Activated naive CD8-positive, alpha-beta T cell treated with anti-CD3 and anti-CD28 coated beads for 36 hours (primary cell): ENCODE measurements around the gene CD160. TPM values are rescaled to one million over a fixed set of nuclear protein-coding genes. Genes with fewer than 3 reads are reported as not detected.

Experiments used
- DNase-seq: peaks from one replicate; pipeline ENCODE4 v3.0.0; 2021
- H3K27ac Mint-ChIP-seq: one replicate; pipeline ENCODE4 v1.8.0; 2022; ENCODE audit warnings: mild to moderate bottlenecking, moderate library complexity, mixed read lengths
- H3K27me3 Mint-ChIP-seq: one replicate; pipeline ENCODE4 v1.8.0; 2022; ENCODE audit warnings: mild to moderate bottlenecking, mixed read lengths
- H3K36me3 Mint-ChIP-seq: one replicate; pipeline ENCODE4 v1.8.0; 2021; ENCODE audit warnings: mild to moderate bottlenecking, mixed read lengths
- H3K4me1 Mint-ChIP-seq: one replicate; pipeline ENCODE4 v1.8.0; 2021; ENCODE audit warnings: mixed read lengths
- H3K4me3 Mint-ChIP-seq: one replicate; pipeline ENCODE4 v1.8.0; 2022; ENCODE audit warnings: mild to moderate bottlenecking, moderate library complexity, mixed read lengths
- H3K9me3 Mint-ChIP-seq: one replicate; pipeline ENCODE4 v1.8.0; 2022; ENCODE audit warnings: mixed read lengths
- total RNA-seq, 2 experiments: library from RNA; stranded (reverse); gene quantifications; one replicate each; pipeline ENCODE4 v1.2.3, GENCODE V29; 2021

Gene CD160
- total RNA-seq, 2 experiments from 2014 or later = 14.2 to 14.4 TPM

- Mint-ChIP-seq H3K27ac (no peak overlapping the region), H3K36me3 (peaks cover 22% of the 10 kb centered on the region), H3K4me3 (no peak overlapping the region), H3K4me1 (peaks cover 34% of the 10 kb centered on the region), H3K27me3 (no peaks in the 10 kb centered on the region), H3K9me3 (no peaks in the 10 kb centered on the region)
- DNase-seq = no peak
Measured at GRCh38 chr1:145788580-145788979, 69.3 kb downstream of the CD160 start.

Other genes starting within 250 kb of the CD160 start
- gene GPR89A, start 111.5 kb upstream of the CD160 start, total RNA-seq = 10 to 100 TPM; 28.1 to 29.0 TPM
- not detected for gene PDZK1, start 12.1 kb upstream of the CD160 start, total RNA-seq
- gene RNF115, start 104.6 kb downstream of the CD160 start, total RNA-seq = 10 to 100 TPM; 14.3 to 15.5 TPM
- gene POLR3C, start 104.7 kb downstream of the CD160 start, total RNA-seq = 10 to 100 TPM; 59.2 to 62.0 TPM
- gene NUDT17, start 126.1 kb downstream of the CD160 start, total RNA-seq = 1 to 10 TPM; 3.6 to 3.8 TPM
- 10 to 100 TPM; 14.7 to 16.4 TPM for gene PIAS3, start 139.6 kb downstream of the CD160 start, total RNA-seq
- under 1 TPM; 0.58 to 0.64 TPM for gene ANKRD35, start 166.4 kb downstream of the CD160 start, total RNA-seq
- gene ITGA10, start 190.6 kb downstream of the CD160 start, total RNA-seq = 1 to 10 TPM in 1 of 2 experiments, under 1 TPM in 1; 0.97 to 1.2 TPM
- 10 to 100 TPM; 33.6 to 33.8 TPM for gene PEX11B, start 199.2 kb downstream of the CD160 start, total RNA-seq
- gene RBM8A, start 208.0 kb downstream of the CD160 start, total RNA-seq = 100 to 1,000 TPM; 345 to 349 TPM
- gene LIX1L, start 238.5 kb downstream of the CD160 start, total RNA-seq = 10 to 100 TPM; 37.6 to 38.3 TPM
- gene ANKRD34A, start 245.1 kb downstream of the CD160 start, total RNA-seq = 10 to 100 TPM in 1 of 2 experiments, 1 to 10 TPM in 1; 9.3 to 10.3 TPM
- gene POLR3GL, start 245.2 kb downstream of the CD160 start, total RNA-seq = 10 to 100 TPM; 21.1 to 21.9 TPM